ENCODE results near the gene JMJD1C.
A peak's percentile ranks its signal among the peaks of the same experiment; 100 is the strongest.
"Not testable (repeated sequence)": the region's sequence is repeated elsewhere in the genome, so short reads cannot be mapped to it uniquely, and the experiment has no call there.

The JMJD1C gene

DNA sequence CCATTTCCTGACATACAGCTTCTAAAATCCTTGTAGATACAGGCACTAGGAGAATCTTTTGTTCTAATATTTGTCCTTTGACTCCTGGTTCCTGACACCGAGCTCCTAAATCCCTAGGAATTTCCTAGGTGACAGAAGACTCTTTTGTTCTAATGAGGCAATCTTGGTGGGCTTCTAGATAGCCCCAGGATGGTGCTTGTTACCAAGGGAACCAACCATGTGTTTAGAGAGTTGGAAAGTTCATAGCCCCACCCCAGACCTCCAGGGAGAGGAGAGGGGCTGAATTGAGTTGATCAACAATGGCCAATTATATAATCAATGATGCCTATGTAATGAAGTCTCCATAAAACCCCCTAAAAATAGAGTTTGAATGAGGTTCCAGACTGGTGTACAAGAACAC lies 145.1 kb downstream of the JMJD1C start:
- Histone ChIP-seq H3K4me3 (ENCODE audit: low read depth, low read length) (no peak overlapping the region), H3K9me3 (ENCODE audit: control insufficient read depth, insufficient read depth, low read length) (no peaks in the 10 kb centered on the region), H3K9ac (ENCODE audit: low read depth, low read length) (no peak overlapping the region), H3K27ac (ENCODE audit: low read depth, low read length) (no peak overlapping the region), H3K27me3 (ENCODE audit: control insufficient read depth, insufficient read depth, low read length) (no peaks in the 10 kb centered on the region), H3K4me1 (ENCODE audit: control insufficient read depth, insufficient read depth, low read length) (no peaks in the 10 kb centered on the region), H3K36me3 (ENCODE audit: control insufficient read depth, insufficient read depth, low read length) (no peaks in the 10 kb centered on the region)

DNA sequence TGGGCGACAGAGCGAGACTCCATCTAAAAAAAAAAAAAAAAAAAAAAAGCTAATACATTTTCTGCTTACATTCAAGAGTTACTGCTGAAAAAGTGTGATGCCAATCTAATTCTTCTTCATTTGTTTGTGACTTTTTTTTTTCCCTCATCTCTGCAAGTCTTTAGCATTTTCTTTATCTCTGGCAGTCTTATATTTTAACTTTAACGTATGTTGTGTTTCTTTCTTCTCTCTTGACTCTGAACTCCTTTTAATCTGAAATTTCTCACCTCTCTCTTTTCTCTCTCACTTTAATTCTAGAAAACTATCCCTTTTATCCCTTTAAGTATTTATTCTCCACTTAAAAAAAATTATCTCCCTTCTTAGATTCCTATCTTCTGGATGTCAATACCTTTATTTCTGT lies 146.5 kb downstream of the JMJD1C start:
- Histone ChIP-seq H3K9me3 (ENCODE audit: control insufficient read depth, insufficient read depth, low read length) (no peaks in the 10 kb centered on the region), H3K4me3 (ENCODE audit: low read depth, low read length) (no peak overlapping the region), H3K9ac (ENCODE audit: low read depth, low read length) (no peak overlapping the region), H3K27ac (ENCODE audit: low read depth, low read length) (no peak overlapping the region), H3K27me3 (ENCODE audit: control insufficient read depth, insufficient read depth, low read length) (no peaks in the 10 kb centered on the region), H3K36me3 (ENCODE audit: control insufficient read depth, insufficient read depth, low read length) (no peaks in the 10 kb centered on the region), H3K4me1 (ENCODE audit: control insufficient read depth, insufficient read depth, low read length) (0 out of 2 replicates have a peak, but pooled peaks cover 2% of the 10 kb centered on the region)

DNA sequence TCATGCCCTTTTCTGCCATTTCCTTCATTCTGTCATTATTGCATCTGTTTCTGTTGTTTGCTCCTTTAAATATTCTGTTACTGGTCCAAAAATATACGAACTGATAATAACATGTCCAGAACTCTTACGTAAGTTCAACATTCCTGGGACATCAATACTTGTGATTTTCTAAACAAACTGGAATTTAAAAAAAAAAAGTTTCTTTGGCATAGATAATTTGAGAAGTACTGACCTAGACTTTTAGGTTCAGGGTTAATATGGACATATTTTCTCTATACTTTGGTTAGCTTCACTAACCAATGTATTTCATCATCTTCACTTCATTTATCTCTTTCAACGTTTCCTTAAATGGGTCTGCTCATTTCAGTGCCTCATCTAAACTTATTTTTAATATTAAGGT lies 147.3 kb downstream of the JMJD1C start:
- Histone ChIP-seq H3K4me3 (ENCODE audit: low read depth, low read length) (no peak overlapping the region), H3K36me3 (ENCODE audit: control insufficient read depth, insufficient read depth, low read length) (no peaks in the 10 kb centered on the region), H3K27me3 (ENCODE audit: control insufficient read depth, insufficient read depth, low read length) (no peaks in the 10 kb centered on the region), H3K9ac (ENCODE audit: low read depth, low read length) (no peak overlapping the region), H3K9me3 (ENCODE audit: control insufficient read depth, insufficient read depth, low read length) (no peaks in the 10 kb centered on the region), H3K4me1 (ENCODE audit: control insufficient read depth, insufficient read depth, low read length) (peaks cover 7% of the 10 kb centered on the region; the same call in 1 of the 2 replicates), H3K27ac (ENCODE audit: low read depth, low read length) (no peak overlapping the region)

DNA sequence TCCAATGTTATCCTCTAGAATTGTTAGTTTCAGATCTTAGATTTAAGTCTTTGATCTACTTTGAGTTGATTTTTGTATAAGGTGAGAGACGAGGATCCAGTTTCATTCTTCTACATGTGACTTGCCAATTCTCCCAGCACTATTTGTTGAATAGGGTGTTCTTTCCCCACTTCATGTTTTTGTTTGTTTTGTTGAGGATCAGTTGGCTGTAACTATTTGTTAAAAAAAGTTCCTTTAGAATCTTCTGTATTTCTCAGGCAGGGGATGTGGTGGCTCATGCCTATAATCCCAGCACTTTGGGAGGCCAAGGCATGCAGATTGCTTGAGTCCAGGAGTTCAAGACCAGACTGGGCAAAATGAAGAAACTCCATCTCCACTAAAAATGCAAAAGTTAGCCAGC lies 151.8 kb downstream of the JMJD1C start:
- H3K36me3 ChIP-seq (ENCODE audit: control insufficient read depth, insufficient read depth, low read length) = no peaks in the 10 kb centered on the region
- H3K27me3 ChIP-seq (ENCODE audit: control insufficient read depth, insufficient read depth, low read length) = no peaks in the 10 kb centered on the region
- H3K4me1 ChIP-seq (ENCODE audit: control insufficient read depth, insufficient read depth, low read length) = peaks cover 7% of the 10 kb centered on the region; the same call in 1 of the 2 replicates
- no peak overlapping the region for H3K4me3 ChIP-seq (ENCODE audit: low read depth, low read length)
- H3K9ac ChIP-seq (ENCODE audit: low read depth, low read length) = no peak overlapping the region
- H3K9me3 ChIP-seq (ENCODE audit: control insufficient read depth, insufficient read depth, low read length) = no peaks in the 10 kb centered on the region
- no peak overlapping the region for H3K27ac ChIP-seq (ENCODE audit: low read depth, low read length)

DNA sequence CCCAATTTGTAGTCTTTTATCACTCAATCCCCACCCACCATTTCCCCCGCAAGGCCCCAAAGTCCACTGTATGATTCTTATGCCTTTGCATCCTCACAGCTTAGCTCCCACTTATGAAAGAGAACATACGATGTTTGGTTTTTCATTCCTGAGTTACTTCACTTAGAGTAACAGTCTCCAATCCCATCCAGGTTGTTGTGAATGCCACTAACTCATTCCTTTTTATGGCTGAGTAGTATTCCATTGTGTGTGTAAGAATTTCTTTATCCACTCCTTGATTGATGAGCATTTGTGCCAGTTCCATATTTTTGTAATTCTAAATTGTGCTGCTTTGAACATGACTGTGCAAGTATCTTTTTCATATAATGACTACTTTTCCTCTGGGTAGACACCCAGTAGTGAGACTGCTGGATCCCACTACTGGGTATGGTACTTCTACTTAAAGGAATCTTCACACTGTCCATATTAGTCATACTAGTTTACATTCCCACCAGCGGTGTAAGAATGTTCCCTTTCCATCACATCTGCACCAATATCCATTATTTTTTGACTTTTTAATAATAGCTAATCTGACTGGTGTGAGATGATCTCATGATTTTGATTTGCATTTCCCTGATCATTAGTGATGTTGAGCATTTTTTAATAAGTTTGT lies 152.6 kb downstream of the JMJD1C start:
- Histone ChIP-seq H3K27me3 (ENCODE audit: control insufficient read depth, insufficient read depth, low read length) (no peaks in the 10 kb centered on the region), H3K4me1 (ENCODE audit: control insufficient read depth, insufficient read depth, low read length) (peaks cover 7% of the 10 kb centered on the region; the same call in 1 of the 2 replicates), H3K27ac (ENCODE audit: low read depth, low read length) (peak overlapping the region; percentile 6)

DNA sequence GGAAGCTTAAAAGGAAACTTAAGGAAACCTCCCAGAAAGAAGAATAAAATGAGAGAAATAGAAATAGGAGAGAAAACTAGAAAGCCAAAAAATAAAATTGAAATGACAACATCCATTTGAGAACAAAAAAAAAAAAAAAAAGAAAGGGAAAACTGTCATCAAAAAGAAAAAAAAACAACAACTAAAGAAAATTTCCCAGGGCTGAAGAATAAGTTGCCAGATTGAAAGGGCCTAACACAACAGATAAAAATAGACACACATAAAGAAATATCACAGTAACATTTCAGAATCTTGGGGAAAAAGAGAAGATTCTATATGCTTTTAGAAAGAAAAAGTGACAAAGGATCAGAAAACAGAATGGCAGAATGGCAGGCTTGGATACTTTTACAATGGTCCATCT lies 157.1 kb downstream of the JMJD1C start:
- no peaks in the 10 kb centered on the region for H3K36me3 ChIP-seq (ENCODE audit: control insufficient read depth, insufficient read depth, low read length)
- H3K27ac ChIP-seq (ENCODE audit: low read depth, low read length) = no peak overlapping the region
- no peak overlapping the region for H3K9ac ChIP-seq (ENCODE audit: low read depth, low read length)
- H3K4me1 ChIP-seq (ENCODE audit: control insufficient read depth, insufficient read depth, low read length) = no peaks in the 10 kb centered on the region
- no peaks in the 10 kb centered on the region for H3K27me3 ChIP-seq (ENCODE audit: control insufficient read depth, insufficient read depth, low read length)
- H3K4me3 ChIP-seq (ENCODE audit: low read depth, low read length) = no peak overlapping the region
- no peaks in the 10 kb centered on the region for H3K9me3 ChIP-seq (ENCODE audit: control insufficient read depth, insufficient read depth, low read length)

More for the DNA sequence above, 152.6 kb downstream of the JMJD1C start:
- no peaks in the 10 kb centered on the region for H3K36me3 ChIP-seq (ENCODE audit: control insufficient read depth, insufficient read depth, low read length)
- no peak overlapping the region for H3K9ac ChIP-seq (ENCODE audit: low read depth, low read length)
- H3K9me3 ChIP-seq (ENCODE audit: control insufficient read depth, insufficient read depth, low read length) = no peaks in the 10 kb centered on the region
- no peak overlapping the region for H3K4me3 ChIP-seq (ENCODE audit: low read depth, low read length)

DNA sequence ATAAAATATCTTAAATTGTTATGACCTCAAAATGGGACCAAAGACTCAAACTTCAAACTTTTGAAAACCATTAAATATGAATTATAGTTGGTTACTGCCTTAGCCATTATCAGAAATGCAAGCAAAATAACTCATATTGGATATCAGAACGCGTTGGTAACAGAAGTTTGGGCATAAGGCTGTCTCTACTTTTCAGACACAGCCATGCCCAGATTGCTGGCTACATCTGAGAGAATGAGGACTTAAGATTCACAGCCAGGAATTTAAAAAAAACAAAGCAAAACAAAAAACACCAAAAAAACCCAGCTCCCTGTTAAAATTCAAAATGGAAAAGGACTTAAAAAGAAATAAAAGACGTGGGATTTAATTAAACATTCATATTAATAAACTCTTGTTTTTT lies 161.6 kb downstream of the JMJD1C start:
- Histone ChIP-seq H3K27ac (ENCODE audit: low read depth, low read length) (no peak overlapping the region), H3K4me3 (ENCODE audit: low read depth, low read length) (no peak overlapping the region), H3K27me3 (ENCODE audit: control insufficient read depth, insufficient read depth, low read length) (no peaks in the 10 kb centered on the region), H3K9ac (ENCODE audit: low read depth, low read length) (no peak overlapping the region), H3K36me3 (ENCODE audit: control insufficient read depth, insufficient read depth, low read length) (no peaks in the 10 kb centered on the region), H3K4me1 (ENCODE audit: control insufficient read depth, insufficient read depth, low read length) (no peaks in the 10 kb centered on the region), H3K9me3 (ENCODE audit: control insufficient read depth, insufficient read depth, low read length) (no peaks in the 10 kb centered on the region)

DNA sequence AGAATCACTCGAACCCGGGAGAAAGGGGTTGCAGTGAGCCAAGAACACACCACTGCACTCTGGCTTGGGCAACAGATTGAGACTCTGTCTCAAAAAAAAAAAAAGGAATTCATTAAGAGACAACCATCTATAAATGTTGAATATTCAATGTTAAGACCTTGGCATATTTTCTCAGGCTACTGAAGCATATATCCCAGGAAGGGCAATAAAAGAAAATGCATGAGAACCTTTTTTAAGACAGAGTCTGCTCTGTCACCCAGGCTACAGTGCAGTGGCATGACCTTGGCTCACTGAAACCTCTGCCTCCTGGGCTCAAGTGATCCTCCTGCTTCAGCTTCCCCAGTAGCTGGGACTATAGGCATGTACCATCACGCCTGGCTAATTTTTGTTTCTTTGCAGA lies 165.0 kb downstream of the JMJD1C start:
- Histone ChIP-seq H3K9me3 (ENCODE audit: control insufficient read depth, insufficient read depth, low read length) (no peaks in the 10 kb centered on the region), H3K9ac (ENCODE audit: low read depth, low read length) (no peak overlapping the region), H3K27ac (ENCODE audit: low read depth, low read length) (no peak overlapping the region), H3K27me3 (ENCODE audit: control insufficient read depth, insufficient read depth, low read length) (no peaks in the 10 kb centered on the region), H3K4me3 (ENCODE audit: low read depth, low read length) (no peak overlapping the region), H3K36me3 (ENCODE audit: control insufficient read depth, insufficient read depth, low read length) (no peaks in the 10 kb centered on the region), H3K4me1 (ENCODE audit: control insufficient read depth, insufficient read depth, low read length) (no peaks in the 10 kb centered on the region; the same call in 1 of the 2 replicates)

DNA sequence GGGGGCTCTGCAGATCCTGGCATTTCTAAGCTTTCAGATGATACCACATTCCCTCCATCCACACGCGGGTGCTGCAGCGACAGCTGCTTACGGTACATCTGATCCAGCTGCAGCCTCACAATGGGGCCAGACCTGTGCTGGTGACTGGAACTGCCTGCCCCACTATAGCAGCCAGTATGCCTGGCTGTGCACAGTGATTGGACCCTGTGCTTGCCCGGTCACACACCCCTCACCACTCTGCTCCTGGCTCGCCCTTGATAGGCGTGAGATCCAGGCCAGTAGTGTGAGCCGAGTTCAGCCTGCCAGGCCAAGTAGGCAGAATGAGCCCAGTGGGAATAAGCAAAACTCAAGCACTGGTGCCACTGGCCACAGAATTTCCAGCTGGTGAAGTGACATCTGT lies 167.8 kb downstream of the JMJD1C start:
- no peaks in the 10 kb centered on the region for H3K27me3 ChIP-seq (ENCODE audit: control insufficient read depth, insufficient read depth, low read length)
- H3K36me3 ChIP-seq (ENCODE audit: control insufficient read depth, insufficient read depth, low read length) = no peaks in the 10 kb centered on the region
- H3K4me3 ChIP-seq (ENCODE audit: low read depth, low read length) = no peak overlapping the region
- H3K9ac ChIP-seq (ENCODE audit: low read depth, low read length) = no peak overlapping the region
- H3K27ac ChIP-seq (ENCODE audit: low read depth, low read length) = no peak overlapping the region
- peaks cover 3% of the 10 kb centered on the region; the same call in 1 of the 2 replicates for H3K4me1 ChIP-seq (ENCODE audit: control insufficient read depth, insufficient read depth, low read length)
- H3K9me3 ChIP-seq (ENCODE audit: control insufficient read depth, insufficient read depth, low read length) = no peaks in the 10 kb centered on the region

DNA sequence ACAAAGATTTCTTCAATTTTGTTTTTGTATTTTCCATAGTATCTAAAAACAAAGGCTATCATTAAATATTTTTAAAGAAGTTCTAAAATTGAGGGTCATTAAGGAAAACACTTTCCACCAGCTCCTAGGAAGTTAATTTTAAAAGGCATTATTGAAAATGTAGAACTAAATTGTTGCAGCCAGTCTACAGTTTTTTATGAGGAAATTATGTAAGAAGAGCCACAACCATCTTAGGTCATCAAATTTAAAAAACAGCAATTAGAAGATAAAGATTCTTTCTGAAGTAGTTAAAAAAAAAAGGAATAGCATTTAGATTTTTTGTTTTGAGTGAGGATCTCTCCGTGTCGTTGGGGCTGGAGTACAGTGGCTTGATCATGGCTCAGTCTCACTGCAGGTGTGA lies 171.0 kb downstream of the JMJD1C start:
- Histone ChIP-seq H3K9me3 (ENCODE audit: control insufficient read depth, insufficient read depth, low read length) (no peaks in the 10 kb centered on the region), H3K4me1 (ENCODE audit: control insufficient read depth, insufficient read depth, low read length) (peaks cover 3% of the 10 kb centered on the region; the same call in 1 of the 2 replicates), H3K27me3 (ENCODE audit: control insufficient read depth, insufficient read depth, low read length) (no peaks in the 10 kb centered on the region), H3K27ac (ENCODE audit: low read depth, low read length) (no peak overlapping the region), H3K36me3 (ENCODE audit: control insufficient read depth, insufficient read depth, low read length) (no peaks in the 10 kb centered on the region), H3K9ac (ENCODE audit: low read depth, low read length) (no peak overlapping the region), H3K4me3 (ENCODE audit: low read depth, low read length) (no peak overlapping the region)

DNA sequence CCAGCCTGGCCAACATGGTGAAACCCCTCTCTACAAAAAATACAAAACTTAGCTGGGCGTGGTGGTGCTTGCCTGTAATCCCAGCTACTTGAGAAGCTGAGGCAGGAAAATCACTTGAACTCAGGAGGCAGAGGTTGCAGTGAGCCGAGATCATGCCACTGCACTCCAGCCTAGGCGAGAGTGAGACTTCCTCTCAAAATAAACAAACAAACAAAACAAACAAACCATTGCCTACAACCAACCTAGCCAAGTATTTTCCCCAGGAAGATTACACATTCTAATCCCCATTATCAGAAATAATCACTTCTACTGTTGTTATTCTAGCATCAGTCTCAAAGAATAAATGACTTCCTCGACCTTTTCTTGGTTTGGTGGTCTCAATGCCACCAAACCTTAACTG lies 172.9 kb downstream of the JMJD1C start:
- not testable (repeated sequence) for H3K36me3 ChIP-seq (ENCODE audit: control insufficient read depth, insufficient read depth, low read length); H3K9me3 ChIP-seq (ENCODE audit: control insufficient read depth, insufficient read depth, low read length); H3K27me3 ChIP-seq (ENCODE audit: control insufficient read depth, insufficient read depth, low read length); H3K4me3 ChIP-seq (ENCODE audit: low read depth, low read length); H3K4me1 ChIP-seq (ENCODE audit: control insufficient read depth, insufficient read depth, low read length); H3K9ac ChIP-seq (ENCODE audit: low read depth, low read length); H3K27ac ChIP-seq (ENCODE audit: low read depth, low read length)

Data from HUES48 (cell line).